ENCODE measurements around the gene DMXL1.

GRCh38 chr5:119288379-119289033 lies 217.6 kb downstream of the DMXL1 start:
- no peak for TF ChIP-seq CTCF (IDR thresholded peaks at IDR 0.05)
- no peak for TF ChIP-seq POLR2A (IDR thresholded peaks at IDR 0.05)
- TF ChIP-seq POLR2AphosphoS5 (IDR thresholded peaks at IDR 0.05; ENCODE audit: insufficient read depth in 1 of 2, low read depth in 1 of 2): no peak

Measured in vagina (tissue), 2 donors.